ENCODE results near the gene PRTG. TPM values are rescaled to one million over a fixed set of nuclear protein-coding genes. Genes with fewer than 3 reads are reported as not detected.
A peak's percentile ranks its signal among the peaks of the same experiment; 100 is the strongest.

The PRTG gene
- total and polyA plus RNA-seq, 9 of the 15 experiments (the other 6 are each of a cell fraction or from before 2014, with no cell fraction given) = under 0.01 to 0.14 (median 0.06) TPM; not detected in 1

DNA sequence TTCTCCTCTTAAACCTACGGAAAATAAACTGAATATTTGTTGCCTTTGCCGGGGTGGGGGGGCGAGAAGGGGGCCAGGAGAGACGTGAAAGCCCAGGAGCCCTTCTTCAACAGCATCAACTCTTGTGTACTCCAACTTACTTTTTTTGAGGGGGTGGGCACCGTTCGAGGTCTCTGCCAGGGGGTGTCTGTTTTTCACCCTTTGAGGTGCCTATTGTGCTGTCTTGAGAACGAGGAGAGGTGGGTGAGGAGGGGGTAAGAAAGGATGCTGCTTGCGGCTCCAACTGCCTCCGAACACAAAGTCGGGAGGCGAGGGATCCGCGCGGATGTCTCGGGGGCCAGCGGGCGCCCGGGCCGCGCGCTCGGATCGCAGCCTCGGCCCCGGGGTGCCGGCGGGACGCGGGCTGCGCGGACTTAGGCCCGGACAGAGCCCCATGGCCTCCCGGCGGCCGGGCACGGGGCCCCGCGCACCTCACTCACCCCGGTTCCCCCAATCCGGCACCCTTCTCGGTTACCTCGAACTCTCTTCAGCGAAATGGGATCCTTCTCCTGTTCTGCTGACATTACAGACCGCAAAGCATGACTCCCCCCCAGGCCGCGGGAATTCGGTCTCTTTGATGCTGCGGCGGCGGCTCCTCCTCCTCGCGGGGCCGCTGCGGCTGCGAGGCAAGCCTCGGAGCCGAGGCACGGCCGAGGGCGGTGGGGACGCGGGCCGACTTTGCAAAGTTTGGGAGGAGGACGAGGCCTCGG is 155.5 kb downstream of the PRTG start:
- H3K4me3 ChIP-seq = peak overlapping the region; percentile 33
- BruUV-seq (replicated peaks) = no TSS peak
- 6% methylated on average over 38 of the region's 65 CpGs for WGBS (ENCODE audit: insufficient coverage, low coverage, missing lambda C conversion rate)
- FAIRE-seq (no peak), ATAC-seq (no peak; the same call in 1 of the 3 replicates), DNase-seq (ENCODE audit: extremely low read depth in 1 of 4, low spot score in 3 of 4) (peak in 2 of 4 experiments; percentile 23 to 24)
- H4K20me1 ChIP-seq (replicated peaks; ENCODE audit: control insufficient read depth, insufficient read depth, low read length) = no peaks in the 10 kb centered on the region
- peaks cover 0 to 9% of the 10 kb centered on the region in 2 experiments; a peak in 2 of 5 replicates for H3K4me1 ChIP-seq (replicated peaks in 1 of 2; ENCODE audit: control insufficient read depth in 2 of 2, insufficient read depth in 2 of 2, low read length in 2 of 2)
- no peaks in the 10 kb centered on the region for H3K79me2 ChIP-seq (ENCODE audit: control insufficient read depth, insufficient read depth, low read length)
- H2AFZ ChIP-seq (ENCODE audit: low read depth, low read length) = 0 out of 2 replicates have a peak overlapping the region, but pooled peaks have one; percentile 40
- ChIA-PET POLR2A (no interaction called here), CTCF (ENCODE audit: low intra/inter-chr PET ratio) (interaction anchor here (0.7 kb wide), 1 partner anchor 51 kb away, joined by 3 read pairs; no protein-coding TSS in a partner anchor)
- peaks cover 12% of the 10 kb centered on the region in 2 experiments; a peak in 4 of 5 replicates for H3K27me3 ChIP-seq (ENCODE audit: control insufficient read depth in 2 of 2, insufficient read depth in 2 of 2, low read length in 2 of 2)
- in situ Hi-C loops (cut with MboI) (no loop called here), intact Hi-C loops (cut with micrococcal nuclease) (no loop called here)
- peak overlapping the region in 1 of 2 experiments; percentile 20; a peak in 1 of 4 replicates for H3K9ac ChIP-seq (ENCODE audit: insufficient read depth in 1 of 2, low read depth in 2 of 2, low read length in 2 of 2)
- H3K4me2 ChIP-seq (ENCODE audit: insufficient read depth, low read length) = peak overlapping the region; percentile 60
- H3K9me1 ChIP-seq (ENCODE audit: control insufficient read depth, insufficient read depth, low read length) = no peaks in the 10 kb centered on the region
- H3K27ac ChIP-seq (ENCODE audit: extremely low read depth, low read depth, low read length) = no peak overlapping the region
- no peaks in the 10 kb centered on the region for H3K36me3 ChIP-seq (ENCODE audit: control insufficient read depth, insufficient read depth, low read length)
- H3K9me3 ChIP-seq (replicated peaks; ENCODE audit: control insufficient read depth, insufficient read depth, low read depth, low read length) = peaks cover 4% of the 10 kb centered on the region; the same call in 1 of the 2 replicates
- TF ChIP-seq E2F8 (IDR thresholded peaks at IDR 0.05; ENCODE audit: low read depth, partially characterized antibody) (no peak), ELF2 (CRISPR knock-in tag; IDR thresholded peaks at IDR 0.05) (no peak), RBBP5 (IDR thresholded peaks at IDR 0.05; ENCODE audit: borderline replicate concordance, insufficient read depth, low read length, poor library complexity, severe bottlenecking) (peak; percentile 15)
- TF ChIP-seq, protein P1, sequence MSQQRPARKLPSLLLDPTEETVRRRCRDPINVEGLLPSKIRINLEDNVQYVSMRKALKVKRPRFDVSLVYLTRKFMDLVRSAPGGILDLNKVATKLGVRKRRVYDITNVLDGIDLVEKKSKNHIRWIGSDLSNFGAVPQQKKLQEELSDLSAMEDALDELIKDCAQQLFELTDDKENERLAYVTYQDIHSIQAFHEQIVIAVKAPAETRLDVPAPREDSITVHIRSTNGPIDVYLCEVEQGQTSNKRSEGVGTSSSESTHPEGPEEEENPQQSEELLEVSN (IDR thresholded peaks at IDR 0.05; ENCODE audit: borderline replicate concordance in 1 of 2, extremely low read depth in 1 of 2, insufficient read depth in 1 of 2, insufficient read length in 1 of 2, low read depth in 1 of 2, low read length in 1 of 2, poor library complexity in 1 of 2, severe bottlenecking in 1 of 2) = peak in 1 of 2 experiments; percentile 62

Measured in K562 (cell line).